ENCODE measurements around the gene BPIFA1.

BPIFA1 gene

GRCh38 chr20:33282991-33283555, 47.3 kb downstream of the BPIFA1 start, which contains the start of gene BPIFB1:
Gene BPIFB1 (plus strand): TSS chr20:33283214. CDS start chr20:33286074, 2,860 bp downstream.
- no peak within 1 kb of the TSS for H3K27ac ChIP-seq (replicated peaks)
- DNase-seq (ENCODE audit: low read depth in 1 of 2, low spot score in 1 of 2), result no peak

GRCh38 chr20:33284284-33284683, 48.5 kb downstream of the BPIFA1 start:
- DNase-seq (ENCODE audit: low read depth in 1 of 2, low spot score in 1 of 2), result no peak
- Histone ChIP-seq H3K27me3 (ENCODE audit: insufficient read depth, poor library complexity, severe bottlenecking) (peaks cover 4% of the 10 kb centered on the region), H3K4me3 (replicated peaks; ENCODE audit: insufficient read depth, low read length) (no peak overlapping the region), H3K27ac (replicated peaks) (no peak overlapping the region)
- TF ChIP-seq GABPA (IDR thresholded peaks at IDR 0.05; ENCODE audit: low read depth), result no peak
- no peak for TF ChIP-seq POLR2AphosphoS5 (IDR thresholded peaks at IDR 0.05; ENCODE audit: low read depth)
- TF ChIP-seq SPI1 (IDR thresholded peaks at IDR 0.05; ENCODE audit: borderline replicate concordance, low read depth), result no peak
- no peak for TF ChIP-seq CTCF (IDR thresholded peaks at IDR 0.05; ENCODE audit: insufficient read depth, low read length)
- TF ChIP-seq REST (IDR thresholded peaks at IDR 0.05; ENCODE audit: insufficient replicate concordance, low read depth), result no peak

More at GRCh38 chr20:33282991-33283555, 47.3 kb downstream of the BPIFA1 start, which contains the start of gene BPIFB1:
- Histone ChIP-seq H3K4me3 (replicated peaks; ENCODE audit: insufficient read depth, low read length) (no peak within 1 kb of the TSS), H3K27me3 (ENCODE audit: insufficient read depth, poor library complexity, severe bottlenecking) (peaks cover 4% of the 10 kb centered on the region)
- TF ChIP-seq CTCF (IDR thresholded peaks at IDR 0.05; ENCODE audit: insufficient read depth, low read length) (no peak), REST (IDR thresholded peaks at IDR 0.05; ENCODE audit: insufficient replicate concordance, low read depth) (no peak), GABPA (IDR thresholded peaks at IDR 0.05; ENCODE audit: low read depth) (no peak), SPI1 (IDR thresholded peaks at IDR 0.05; ENCODE audit: borderline replicate concordance, low read depth) (no peak), POLR2AphosphoS5 (IDR thresholded peaks at IDR 0.05; ENCODE audit: low read depth) (no peak)

GRCh38 chr20:33284937-33285336, 49.1 kb downstream of the BPIFA1 start:
- H3K27me3 ChIP-seq (ENCODE audit: insufficient read depth, poor library complexity, severe bottlenecking), result peaks cover 4% of the 10 kb centered on the region

More at GRCh38 chr20:33284937-33285336, 49.1 kb downstream of the BPIFA1 start:
- no peak overlapping the region for H3K4me3 ChIP-seq (replicated peaks; ENCODE audit: insufficient read depth, low read length)
- TF ChIP-seq GABPA (IDR thresholded peaks at IDR 0.05; ENCODE audit: low read depth) (no peak), POLR2AphosphoS5 (IDR thresholded peaks at IDR 0.05; ENCODE audit: low read depth) (no peak), SPI1 (IDR thresholded peaks at IDR 0.05; ENCODE audit: borderline replicate concordance, low read depth) (no peak), REST (IDR thresholded peaks at IDR 0.05; ENCODE audit: insufficient replicate concordance, low read depth) (no peak), CTCF (IDR thresholded peaks at IDR 0.05; ENCODE audit: insufficient read depth, low read length) (no peak)
- H3K27ac ChIP-seq (replicated peaks), result no peak overlapping the region
- no peak for DNase-seq (ENCODE audit: low read depth in 1 of 2, low spot score in 1 of 2)
